HEK293T (cell line): Measurements from ENCODE around the gene GUCD1.

Experiments
- ARNT ChIP-seq: fragments of 450-650 bp; IDR thresholded peaks from 2 replicates; pipeline ENCODE4 v1.6.1; 2017; ENCODE audit warnings: mild to moderate bottlenecking
- BHLHE40 ChIP-seq: fragments of 450-650 bp; IDR thresholded peaks from 2 replicates; pipeline ENCODE4 v1.6.1; 2016; ENCODE audit warnings: mild to moderate bottlenecking, moderate library complexity, borderline replicate concordance
- FOXA1 ChIP-seq: fragments of 450-650 bp; IDR thresholded peaks from 2 replicates; pipeline ENCODE4 v1.6.1; 2016; ENCODE audit warnings: mild to moderate bottlenecking
- FOXM1 ChIP-seq: fragments of 450-650 bp; IDR thresholded peaks from 2 replicates; pipeline ENCODE4 v1.6.1; 2017; ENCODE audit warnings: mild to moderate bottlenecking, borderline replicate concordance
- HDGF ChIP-seq: fragments of 450-650 bp; IDR thresholded peaks from 2 replicates; pipeline ENCODE4 v1.6.1; 2017; ENCODE audit warnings: antibody characterized with exemption, borderline replicate concordance
- L3MBTL2 ChIP-seq: fragments of 450-650 bp; conservative IDR thresholded peaks from 2 replicates; pipeline ENCODE4 v1.6.1; 2016; ENCODE audit warnings: mild to moderate bottlenecking
- NFRKB ChIP-seq: fragments of 450-650 bp; IDR thresholded peaks from 2 replicates; pipeline ENCODE4 v1.6.1; 2016; ENCODE audit warnings: mild to moderate bottlenecking, moderate library complexity
- SP1 ChIP-seq: fragments of 450-650 bp; IDR thresholded peaks from 2 replicates; pipeline ENCODE4 v1.6.1; 2017
- SUZ12 ChIP-seq: fragments of 450-650 bp; IDR thresholded peaks from 2 replicates; pipeline ENCODE4 v1.6.1; 2016; ENCODE audit warnings: mild to moderate bottlenecking

DNA sequence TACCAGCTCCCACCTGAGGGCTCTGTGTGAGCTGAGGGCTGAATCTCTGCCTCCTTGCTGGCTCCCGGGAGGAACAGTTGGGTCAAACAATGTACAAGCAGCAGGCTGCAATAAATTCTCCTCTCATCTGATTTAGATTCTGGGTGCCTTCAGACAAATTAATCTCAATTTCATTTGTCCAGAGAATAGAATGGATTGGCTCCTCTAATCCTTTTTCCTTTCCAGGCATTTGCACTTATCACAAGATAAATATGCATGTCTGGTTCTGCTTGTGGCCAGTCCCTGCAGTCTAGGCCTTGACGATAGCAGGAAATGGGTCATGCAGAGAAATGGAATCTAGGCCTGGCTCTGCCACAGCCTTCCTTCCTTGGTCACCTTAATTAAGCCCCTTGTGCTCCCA is 31.1 kb downstream of the GUCD1 start:
- TF ChIP-seq FOXA1 (no peak), FOXM1 (no peak), SP1 (no peak), NFRKB (no peak), ARNT (no peak), HDGF (no peak), SUZ12 (no peak), L3MBTL2 (no peak), BHLHE40 (no peak)
